Measurements from ENCODE around the gene TGM2.

- TF ChIP-seq CTCF (IDR thresholded peaks at IDR 0.05) (no peak), EZH2 (IDR thresholded peaks at IDR 0.05; ENCODE audit: borderline replicate concordance, insufficient read depth, low read depth, low read length, poor library complexity, severe bottlenecking) (no peak)
These were observed 39.7 kb downstream of the TGM2 start for GRCh38 chr20:38125157-38126056.
